ACC112 (cell line): ENCODE data around the gene HAUS8.
"Not testable (repeated sequence)": the region's sequence is repeated elsewhere in the genome, so short reads cannot be mapped to it uniquely, and the experiment has no call there.

Source experiments
- H2AFZ ChIP-seq: fragments of 200-600 bp; sonication (generic); one replicate; pipeline ENCODE4 v1.6.0; 2017; ENCODE audit warnings: antibody characterized with exemption, low read length; ENCODE audit not compliant: unreplicated experiment
- H3K27ac ChIP-seq: fragments of 200-600 bp; sonication (generic); 2 replicates; pipeline ENCODE4 v1.5.1; 2014; ENCODE audit warnings: low read depth, mild to moderate bottlenecking, antibody characterized with exemption, low read length, moderate library complexity
- H3K27me3 ChIP-seq: fragments of 200-600 bp; sonication (generic); 2 replicates; pipeline ENCODE4 v1.6.1; 2014; ENCODE audit warnings: mild to moderate bottlenecking, antibody characterized with exemption, low read length, moderate library complexity, mixed read lengths; ENCODE audit not compliant: insufficient read depth
- H3K36me3 ChIP-seq: fragments of 200-600 bp; sonication (generic); 2 replicates; pipeline ENCODE4 v1.6.1; 2016; ENCODE audit warnings: mild to moderate bottlenecking, antibody characterized with exemption, low read length, moderate library complexity, mixed read lengths; ENCODE audit not compliant: insufficient read depth
- H3K4me1 ChIP-seq: fragments of 200-600 bp; sonication (generic); one replicate; pipeline ENCODE4 v1.6.1; 2016; ENCODE audit warnings: low read length, mixed read lengths; ENCODE audit not compliant: insufficient read depth, unreplicated experiment, control insufficient read depth
- H3K4me3 ChIP-seq: fragments of 200-600 bp; sonication (generic); 2 replicates; pipeline ENCODE4 v1.5.1; 2014; ENCODE audit warnings: mild to moderate bottlenecking, low read depth, low read length
- H3K79me2 ChIP-seq: fragments of 200-600 bp; sonication (generic); one replicate; pipeline ENCODE4 v1.6.0; 2016; ENCODE audit warnings: low read length; ENCODE audit not compliant: control insufficient read depth, unreplicated experiment, insufficient read depth

Gene HAUS8

DNA sequence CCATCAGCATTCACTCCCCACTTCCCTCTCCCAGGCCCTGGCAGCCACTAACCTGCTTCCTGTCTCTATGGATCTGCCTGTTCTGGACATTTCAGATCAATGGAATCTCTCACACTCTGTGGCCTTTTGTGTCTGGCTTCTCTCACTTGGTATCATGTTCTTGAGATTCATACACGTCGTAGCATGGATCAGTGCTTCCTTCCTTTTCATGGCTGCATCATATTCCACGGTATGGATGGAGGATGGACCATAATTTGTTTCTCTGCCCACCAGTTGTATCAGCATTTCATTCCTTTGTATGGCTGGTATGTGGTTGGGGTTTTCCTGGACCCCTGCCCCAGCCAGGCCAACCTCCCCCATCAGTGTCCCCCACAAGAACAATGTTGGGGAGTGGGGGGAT, 36.5 kb upstream of the HAUS8 start:
- peaks cover 14% of the 10 kb centered on the region for H3K4me1 ChIP-seq
- H3K27me3 ChIP-seq: no peaks in the 10 kb centered on the region
- no peaks in the 10 kb centered on the region for H3K36me3 ChIP-seq
- H2AFZ ChIP-seq: no peak overlapping the region
- no peak overlapping the region for H3K4me3 ChIP-seq
- no peak overlapping the region for H3K27ac ChIP-seq
- peaks cover 53% of the 10 kb centered on the region for H3K79me2 ChIP-seq

DNA sequence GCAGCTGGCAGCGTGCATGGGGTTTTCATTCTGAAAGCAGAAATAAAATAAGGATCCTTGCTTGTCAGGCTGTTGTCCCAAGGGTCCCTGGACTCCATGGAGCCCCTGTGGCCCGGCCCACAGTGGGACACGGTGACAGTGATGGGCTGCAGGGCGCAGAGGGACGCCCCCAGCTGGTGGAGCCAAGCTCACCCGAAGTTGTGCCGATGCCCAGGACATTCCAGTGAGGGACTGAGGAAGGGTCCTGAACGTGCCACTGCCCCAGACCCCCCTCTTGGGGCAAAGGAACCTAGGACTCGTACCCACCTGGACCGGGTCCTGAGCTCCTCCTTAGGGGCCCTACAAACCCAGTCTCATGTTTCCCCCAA, 35.3 kb upstream of the HAUS8 start:
- Histone ChIP-seq H3K27ac (no peak overlapping the region), H3K4me3 (no peak overlapping the region)

DNA sequence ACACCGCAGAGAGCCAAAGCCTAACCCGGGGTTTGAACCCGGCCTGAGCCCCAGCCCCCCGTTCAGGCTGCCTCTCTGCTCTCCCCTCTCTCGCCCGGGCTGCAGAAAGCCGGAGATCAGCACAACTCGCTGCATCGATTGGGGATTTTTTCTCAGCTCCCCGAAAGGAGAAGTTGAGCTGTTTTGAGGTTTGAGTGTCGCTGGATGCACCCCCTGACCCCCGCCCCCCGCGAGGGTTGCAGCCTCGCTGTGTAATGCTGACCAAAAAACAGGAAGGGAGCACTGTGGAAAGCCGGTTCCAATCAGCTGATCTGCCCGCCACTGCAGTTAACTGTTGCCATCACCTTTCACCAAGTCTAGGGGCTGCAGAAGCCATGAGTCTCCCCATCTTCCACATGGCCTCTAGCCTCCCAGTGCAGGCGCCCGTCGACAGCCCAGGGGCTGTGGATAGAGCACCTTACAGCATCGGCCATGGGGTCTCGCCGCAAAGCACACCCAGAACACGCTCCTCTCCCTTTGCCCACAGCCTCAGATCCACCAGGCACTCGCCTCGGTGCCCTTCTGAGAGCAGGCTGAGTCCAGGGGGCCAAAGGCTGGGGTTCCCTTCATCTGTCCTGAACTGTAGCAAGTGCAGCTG, 34.8 kb upstream of the HAUS8 start:
- H3K4me3 ChIP-seq: no peak overlapping the region
- no peaks in the 10 kb centered on the region for H3K27me3 ChIP-seq
- H2AFZ ChIP-seq: no peak overlapping the region
- no peak overlapping the region for H3K27ac ChIP-seq
- H3K4me1 ChIP-seq: peaks cover 14% of the 10 kb centered on the region
- H3K36me3 ChIP-seq: no peaks in the 10 kb centered on the region
- H3K79me2 ChIP-seq: peaks cover 54% of the 10 kb centered on the region

More for the DNA sequence above, 35.3 kb upstream of the HAUS8 start:
- Histone ChIP-seq H2AFZ (no peak overlapping the region), H3K27me3 (no peaks in the 10 kb centered on the region), H3K4me1 (peaks cover 14% of the 10 kb centered on the region), H3K79me2 (peaks cover 51% of the 10 kb centered on the region), H3K36me3 (no peaks in the 10 kb centered on the region)

DNA sequence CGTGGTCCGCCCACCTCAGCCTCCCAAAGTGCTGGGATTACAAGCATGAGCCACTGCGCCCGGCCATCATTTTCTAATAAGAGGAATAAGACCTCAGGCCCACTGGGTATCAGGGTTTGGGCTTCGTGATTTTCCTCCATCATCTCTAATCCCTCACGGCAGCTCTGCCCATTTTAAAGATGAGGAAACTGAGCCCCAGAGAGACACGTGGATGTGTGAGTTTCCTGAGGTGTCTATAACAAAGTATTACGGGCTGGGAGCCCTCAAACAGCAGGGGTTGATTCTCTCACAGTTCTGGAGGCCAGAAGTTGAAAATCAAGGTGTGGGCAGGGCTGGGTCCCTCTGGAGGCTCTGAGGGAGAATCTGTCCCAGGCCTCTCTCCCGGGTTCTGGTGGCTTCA, 34.0 kb upstream of the HAUS8 start:
- Histone ChIP-seq H3K79me2 (peaks cover 54% of the 10 kb centered on the region), H3K4me1 (peaks cover 14% of the 10 kb centered on the region), H3K27me3 (no peaks in the 10 kb centered on the region), H3K36me3 (no peaks in the 10 kb centered on the region), H2AFZ (no peak overlapping the region), H3K27ac (peak overlapping the region; percentile 29; the same call in 1 of the 2 replicates), H3K4me3 (no peak overlapping the region)

DNA sequence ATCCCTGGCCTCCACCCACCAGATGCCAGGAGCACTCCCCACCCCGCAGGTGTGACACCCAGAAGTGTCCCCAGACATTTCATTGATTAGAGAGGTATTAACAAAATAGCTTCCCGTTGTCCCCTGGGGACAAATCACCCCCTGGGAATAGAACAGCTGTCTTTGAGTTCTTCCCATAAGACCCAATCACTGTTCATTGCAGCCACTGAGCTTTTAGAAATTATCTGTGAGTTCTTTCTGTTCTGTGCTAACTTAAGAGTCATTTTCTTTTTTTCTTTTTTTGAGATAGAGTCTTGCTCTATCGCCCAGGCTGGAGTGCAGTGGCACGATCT, 33.2 kb upstream of the HAUS8 start:
- H3K4me3 ChIP-seq: no peak overlapping the region
- peaks cover 54% of the 10 kb centered on the region for H3K79me2 ChIP-seq
- H3K27ac ChIP-seq: peak overlapping the region; percentile 96
- H3K4me1 ChIP-seq: peaks cover 14% of the 10 kb centered on the region
- no peak overlapping the region for H2AFZ ChIP-seq
- no peaks in the 10 kb centered on the region for H3K36me3 ChIP-seq
- no peaks in the 10 kb centered on the region for H3K27me3 ChIP-seq

DNA sequence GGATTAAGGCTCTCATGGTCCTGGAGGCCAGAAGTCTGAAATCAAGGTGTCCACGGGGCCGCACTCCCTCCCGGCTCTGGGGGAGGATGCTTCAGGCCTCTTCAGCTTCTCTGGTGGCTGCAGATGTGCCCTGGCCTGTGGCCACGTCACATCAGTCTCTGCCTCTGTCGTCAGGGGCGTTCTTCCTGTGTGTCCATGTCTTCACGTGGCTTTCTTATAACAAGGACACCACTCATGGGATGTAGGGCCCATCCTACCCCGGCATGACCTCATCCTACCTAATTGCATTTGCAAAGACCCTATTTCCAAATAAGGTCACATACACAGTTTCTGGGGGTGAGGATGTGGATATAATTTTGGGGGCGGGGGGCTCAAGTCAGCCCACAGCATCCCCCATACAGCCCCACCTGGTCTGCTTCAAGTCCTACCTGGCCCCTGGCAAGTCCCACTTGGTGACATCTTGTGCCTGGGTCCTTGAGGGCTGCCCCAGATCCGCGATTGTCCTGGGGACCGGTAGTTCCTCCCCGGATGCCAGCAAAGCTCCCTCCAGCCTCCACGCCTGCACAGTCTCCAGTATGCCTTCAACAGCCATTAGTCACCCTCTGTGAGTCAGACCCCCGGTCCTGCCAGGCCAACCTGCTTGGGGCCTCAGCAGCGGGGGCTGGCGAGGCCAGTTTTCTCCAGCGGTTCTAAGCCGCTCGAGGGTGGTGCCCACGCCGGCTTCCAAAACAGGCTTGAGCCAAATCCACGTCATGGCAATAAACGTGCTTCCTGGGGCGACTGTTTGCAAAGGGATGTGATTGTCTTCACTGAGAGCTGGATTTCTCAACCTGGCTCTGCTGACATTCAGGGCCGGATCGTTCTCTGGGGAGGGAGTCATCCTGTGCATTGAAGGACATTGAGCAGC, 32.5 kb upstream of the HAUS8 start:
- Histone ChIP-seq H3K36me3 (peaks cover 4% of the 10 kb centered on the region; the same call in 1 of the 2 replicates), H3K4me3 (peak overlapping the region; percentile 53), H3K27ac (peak overlapping the region; percentile 96), H3K4me1 (peaks cover 14% of the 10 kb centered on the region), H3K27me3 (no peaks in the 10 kb centered on the region), H3K79me2 (peaks cover 57% of the 10 kb centered on the region), H2AFZ (no peak overlapping the region)

DNA sequence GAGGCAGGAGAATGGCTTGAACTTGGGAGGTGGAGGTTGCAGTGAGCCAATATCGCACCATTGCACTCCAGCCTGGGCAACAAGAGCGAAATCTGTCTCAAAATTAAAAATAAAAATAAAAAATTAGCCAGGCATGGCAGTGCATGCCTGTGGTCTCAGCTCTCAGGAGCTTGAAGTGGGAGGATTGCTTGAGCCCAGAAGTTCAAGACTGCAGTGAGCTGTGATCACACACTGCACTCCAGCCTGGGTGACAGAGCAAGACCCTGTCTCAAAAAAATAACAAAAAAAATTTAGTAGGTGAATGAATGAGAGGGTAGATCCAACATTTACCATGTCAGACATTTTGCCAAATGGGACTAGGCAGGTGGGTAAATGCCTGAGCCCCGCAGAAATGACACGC, 31.7 kb upstream of the HAUS8 start:
- Histone ChIP-seq H3K4me3 (0 out of 2 replicates have a peak overlapping the region, but pooled peaks have one; percentile 53), H3K79me2 (peaks cover 54% of the 10 kb centered on the region), H3K27ac (peak overlapping the region; percentile 96), H3K4me1 (peaks cover 14% of the 10 kb centered on the region)
- H3K36me3 ChIP-seq, H2AFZ ChIP-seq, H3K27me3 ChIP-seq: not testable (repeated sequence)

DNA sequence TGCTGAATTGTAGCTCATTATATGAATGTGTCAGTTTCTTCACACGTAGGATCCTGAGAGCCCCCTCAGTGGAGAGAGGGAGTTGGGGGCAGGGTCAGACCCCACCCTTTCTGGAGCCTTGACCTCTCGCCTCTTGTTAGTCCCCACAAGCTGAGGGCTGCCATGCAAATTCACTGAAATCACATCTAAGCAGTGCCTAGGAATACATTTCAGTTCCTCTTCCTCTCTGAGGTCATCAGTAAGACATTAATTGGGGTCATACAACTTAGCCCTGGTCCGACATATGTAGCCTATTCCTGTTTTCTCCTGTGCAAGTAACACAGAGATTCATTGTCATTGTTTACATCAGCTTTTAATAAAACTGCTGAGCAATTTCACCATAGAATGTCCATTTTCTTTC, 30.3 kb upstream of the HAUS8 start:
- Histone ChIP-seq H3K27ac (no peak overlapping the region), H2AFZ (no peak overlapping the region), H3K27me3 (no peaks in the 10 kb centered on the region), H3K36me3 (peaks cover 10% of the 10 kb centered on the region; the same call in 1 of the 2 replicates), H3K4me3 (no peak overlapping the region), H3K4me1 (peaks cover 14% of the 10 kb centered on the region), H3K79me2 (peaks cover 54% of the 10 kb centered on the region)

DNA sequence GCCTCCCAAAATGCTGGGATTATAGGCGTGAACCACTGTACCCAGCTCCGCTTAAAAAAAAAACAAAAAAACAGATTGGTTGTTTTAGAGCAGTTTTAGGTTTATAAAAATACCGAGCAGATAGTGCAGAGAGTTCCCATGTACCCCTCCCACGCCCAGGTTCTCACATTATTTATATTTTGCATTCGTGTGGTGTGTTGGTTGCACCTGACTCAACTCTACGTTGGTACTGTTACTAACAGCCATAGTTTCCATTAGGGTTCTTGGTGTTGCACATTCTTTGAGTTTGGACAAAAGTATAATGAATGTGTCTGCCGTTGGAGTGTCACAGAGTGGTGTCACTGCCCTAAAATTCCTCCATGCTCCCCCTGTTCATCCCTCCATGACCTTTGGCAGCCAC, 29.4 kb upstream of the HAUS8 start:
- Histone ChIP-seq H3K79me2 (peaks cover 49% of the 10 kb centered on the region), H3K27ac (no peak overlapping the region), H3K27me3 (no peaks in the 10 kb centered on the region), H2AFZ (no peak overlapping the region), H3K4me3 (no peak overlapping the region), H3K4me1 (peaks cover 14% of the 10 kb centered on the region), H3K36me3 (peaks cover 10% of the 10 kb centered on the region; the same call in 1 of the 2 replicates)

DNA sequence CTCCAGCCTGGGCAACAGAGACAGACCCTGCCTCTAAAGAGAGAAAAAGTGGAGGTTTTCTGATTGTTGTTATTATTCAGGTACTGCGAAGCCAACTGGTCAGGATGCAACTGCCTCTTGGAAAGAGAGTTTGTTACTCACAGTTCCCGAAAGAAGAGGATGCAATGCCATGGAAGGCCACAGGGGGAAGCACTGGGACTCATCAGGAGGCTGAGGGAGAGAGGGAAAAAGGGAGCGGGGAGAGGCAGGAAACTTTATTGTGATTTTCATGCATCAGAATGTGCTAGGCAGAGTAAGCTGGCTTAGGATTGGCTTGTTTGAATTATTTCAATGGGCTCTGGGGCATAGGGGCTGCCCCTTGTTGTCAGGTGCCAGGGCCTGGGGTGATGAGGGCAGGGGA, 27.9 kb upstream of the HAUS8 start:
- Histone ChIP-seq H3K27me3 (no peaks in the 10 kb centered on the region), H3K27ac (no peak overlapping the region), H3K4me3 (no peak overlapping the region), H3K79me2 (peaks cover 55% of the 10 kb centered on the region), H3K4me1 (peaks cover 9% of the 10 kb centered on the region), H2AFZ (no peak overlapping the region), H3K36me3 (peaks cover 10% of the 10 kb centered on the region; the same call in 1 of the 2 replicates)
